VCaP (cell line): ENCODE results near the gene INHBE.
A peak's percentile ranks its signal among the peaks of the same experiment; 100 is the strongest.

Experiments
- H3K27ac ChIP-seq: fragments of 450-650 bp; 2 replicates; pipeline ENCODE4 v1.5.1; 2017
- TF ChIP-seq, protein P1 (sequence below): fragments of 450-650 bp; conservative IDR thresholded peaks from 2 replicates; pipeline ENCODE4 v1.5.1; 2017; ENCODE audit warnings: mild to moderate bottlenecking, moderate library complexity

The INHBE gene

DNA sequence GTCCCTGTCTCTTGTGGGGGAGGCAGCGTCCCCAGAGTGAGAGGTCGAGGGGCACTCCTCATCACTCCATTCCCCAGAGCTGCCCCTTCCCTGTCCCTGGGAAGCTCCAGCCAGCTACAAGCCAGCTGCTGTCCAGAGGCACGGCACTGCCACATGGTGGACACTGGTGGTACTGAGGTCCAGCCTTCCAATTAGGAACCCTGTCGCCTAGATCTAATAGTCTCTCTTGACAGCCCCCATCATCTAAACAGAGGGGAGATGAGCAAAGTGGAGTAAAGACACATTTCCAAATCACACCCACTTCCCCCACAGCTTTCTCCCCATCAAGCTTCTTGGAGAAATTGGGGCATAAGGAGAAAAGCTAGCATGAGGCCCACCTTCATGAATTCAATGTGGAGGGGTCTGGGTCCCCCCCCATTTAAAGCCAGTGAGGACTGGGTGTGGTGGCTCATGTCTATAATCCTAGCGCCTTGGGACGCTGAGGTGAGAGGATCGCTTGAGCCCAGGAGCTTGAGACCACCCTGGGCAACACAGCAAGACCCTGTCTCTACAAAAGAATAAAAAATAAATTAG, 2.1 kb upstream of the INHBE start:
- no peak overlapping the region for H3K27ac ChIP-seq

DNA sequence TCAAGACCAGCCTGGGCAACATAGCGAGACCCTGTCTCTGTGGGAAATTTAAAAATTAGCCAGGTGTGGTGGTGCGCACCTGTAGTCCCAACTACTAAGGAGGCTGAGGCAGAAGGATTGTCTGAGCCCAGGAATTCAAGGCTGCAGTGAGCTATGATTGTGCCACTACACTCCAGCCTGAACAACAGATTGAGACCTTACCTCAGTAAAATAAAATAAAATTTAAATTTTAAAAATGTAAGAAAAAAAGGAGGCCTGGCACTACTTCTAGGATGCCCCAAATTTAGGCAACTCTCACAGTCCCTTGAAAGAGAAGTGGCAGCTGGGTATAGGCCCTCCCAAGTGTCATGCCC, 918 bp upstream of the INHBE start:
- H3K27ac ChIP-seq: no peak overlapping the region
- TF ChIP-seq, protein P1, sequence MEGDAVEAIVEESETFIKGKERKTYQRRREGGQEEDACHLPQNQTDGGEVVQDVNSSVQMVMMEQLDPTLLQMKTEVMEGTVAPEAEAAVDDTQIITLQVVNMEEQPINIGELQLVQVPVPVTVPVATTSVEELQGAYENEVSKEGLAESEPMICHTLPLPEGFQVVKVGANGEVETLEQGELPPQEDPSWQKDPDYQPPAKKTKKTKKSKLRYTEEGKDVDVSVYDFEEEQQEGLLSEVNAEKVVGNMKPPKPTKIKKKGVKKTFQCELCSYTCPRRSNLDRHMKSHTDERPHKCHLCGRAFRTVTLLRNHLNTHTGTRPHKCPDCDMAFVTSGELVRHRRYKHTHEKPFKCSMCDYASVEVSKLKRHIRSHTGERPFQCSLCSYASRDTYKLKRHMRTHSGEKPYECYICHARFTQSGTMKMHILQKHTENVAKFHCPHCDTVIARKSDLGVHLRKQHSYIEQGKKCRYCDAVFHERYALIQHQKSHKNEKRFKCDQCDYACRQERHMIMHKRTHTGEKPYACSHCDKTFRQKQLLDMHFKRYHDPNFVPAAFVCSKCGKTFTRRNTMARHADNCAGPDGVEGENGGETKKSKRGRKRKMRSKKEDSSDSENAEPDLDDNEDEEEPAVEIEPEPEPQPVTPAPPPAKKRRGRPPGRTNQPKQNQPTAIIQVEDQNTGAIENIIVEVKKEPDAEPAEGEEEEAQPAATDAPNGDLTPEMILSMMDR: no peak

More for the DNA sequence above, 2.1 kb upstream of the INHBE start:
- TF ChIP-seq, protein P1: peak; percentile 97

DNA sequence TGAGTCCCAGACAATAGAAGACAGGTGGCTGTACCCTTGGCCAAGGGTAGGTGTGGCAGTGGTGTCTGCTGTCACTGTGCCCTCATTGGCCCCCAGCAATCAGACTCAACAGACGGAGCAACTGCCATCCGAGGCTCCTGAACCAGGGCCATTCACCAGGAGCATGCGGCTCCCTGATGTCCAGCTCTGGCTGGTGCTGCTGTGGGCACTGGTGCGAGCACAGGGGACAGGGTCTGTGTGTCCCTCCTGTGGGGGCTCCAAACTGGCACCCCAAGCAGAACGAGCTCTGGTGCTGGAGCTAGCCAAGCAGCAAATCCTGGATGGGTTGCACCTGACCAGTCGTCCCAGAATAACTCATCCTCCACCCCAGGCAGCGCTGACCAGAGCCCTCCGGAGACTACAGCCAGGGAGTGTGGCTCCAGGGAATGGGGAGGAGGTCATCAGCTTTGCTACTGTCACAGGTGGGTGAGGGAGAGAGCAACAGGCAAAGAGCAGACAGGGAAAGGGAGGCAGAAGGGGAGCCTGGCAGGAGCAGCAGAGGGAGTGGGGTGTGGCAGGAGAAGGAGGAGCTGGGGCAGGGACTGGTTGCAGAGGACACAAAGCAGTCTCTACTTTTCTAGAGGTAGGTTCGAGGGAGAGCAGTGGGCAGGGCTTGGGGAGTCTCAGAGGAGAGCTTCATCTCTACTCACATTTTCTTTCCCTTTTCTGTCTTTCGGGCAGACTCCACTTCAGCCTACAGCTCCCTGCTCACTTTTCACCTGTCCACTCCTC, 452 bp downstream of the INHBE start:
- TF ChIP-seq, protein P1: no peak
- no peak overlapping the region for H3K27ac ChIP-seq

DNA sequence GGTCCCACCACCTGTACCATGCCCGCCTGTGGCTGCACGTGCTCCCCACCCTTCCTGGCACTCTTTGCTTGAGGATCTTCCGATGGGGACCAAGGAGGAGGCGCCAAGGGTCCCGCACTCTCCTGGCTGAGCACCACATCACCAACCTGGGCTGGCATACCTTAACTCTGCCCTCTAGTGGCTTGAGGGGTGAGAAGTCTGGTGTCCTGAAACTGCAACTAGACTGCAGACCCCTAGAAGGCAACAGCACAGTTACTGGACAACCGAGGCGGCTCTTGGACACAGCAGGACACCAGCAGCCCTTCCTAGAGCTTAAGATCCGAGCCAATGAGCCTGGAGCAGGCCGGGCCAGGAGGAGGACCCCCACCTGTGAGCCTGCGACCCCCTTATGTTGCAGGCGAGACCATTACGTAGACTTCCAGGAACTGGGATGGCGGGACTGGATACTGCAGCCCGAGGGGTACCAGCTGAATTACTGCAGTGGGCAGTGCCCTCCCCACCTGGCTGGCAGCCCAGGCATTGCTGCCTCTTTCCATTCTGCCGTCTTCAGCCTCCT, 1.1 kb downstream of the INHBE start:
- no peak overlapping the region for H3K27ac ChIP-seq
- TF ChIP-seq, protein P1: peak; percentile 93

DNA sequence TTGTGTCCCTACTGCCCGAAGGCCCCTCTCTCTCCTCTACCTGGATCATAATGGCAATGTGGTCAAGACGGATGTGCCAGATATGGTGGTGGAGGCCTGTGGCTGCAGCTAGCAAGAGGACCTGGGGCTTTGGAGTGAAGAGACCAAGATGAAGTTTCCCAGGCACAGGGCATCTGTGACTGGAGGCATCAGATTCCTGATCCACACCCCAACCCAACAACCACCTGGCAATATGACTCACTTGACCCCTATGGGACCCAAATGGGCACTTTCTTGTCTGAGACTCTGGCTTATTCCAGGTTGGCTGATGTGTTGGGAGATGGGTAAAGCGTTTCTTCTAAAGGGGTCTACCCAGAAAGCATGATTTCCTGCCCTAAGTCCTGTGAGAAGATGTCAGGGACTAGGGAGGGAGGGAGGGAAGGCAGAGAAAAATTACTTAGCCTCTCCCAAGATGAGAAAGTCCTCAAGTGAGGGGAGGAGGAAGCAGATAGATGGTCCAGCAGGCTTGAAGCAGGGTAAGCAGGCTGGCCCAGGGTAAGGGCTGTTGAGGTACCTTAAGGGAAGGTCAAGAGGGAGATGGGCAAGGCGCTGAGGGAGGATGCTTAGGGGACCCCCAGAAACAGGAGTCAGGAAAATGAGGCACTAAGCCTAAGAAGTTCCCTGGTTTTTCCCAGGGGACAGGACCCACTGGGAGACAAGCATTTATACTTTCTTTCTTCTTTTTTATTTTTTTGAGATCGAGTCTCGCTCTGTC, 1.8 kb downstream of the INHBE start:
- no peak overlapping the region for H3K27ac ChIP-seq

DNA sequence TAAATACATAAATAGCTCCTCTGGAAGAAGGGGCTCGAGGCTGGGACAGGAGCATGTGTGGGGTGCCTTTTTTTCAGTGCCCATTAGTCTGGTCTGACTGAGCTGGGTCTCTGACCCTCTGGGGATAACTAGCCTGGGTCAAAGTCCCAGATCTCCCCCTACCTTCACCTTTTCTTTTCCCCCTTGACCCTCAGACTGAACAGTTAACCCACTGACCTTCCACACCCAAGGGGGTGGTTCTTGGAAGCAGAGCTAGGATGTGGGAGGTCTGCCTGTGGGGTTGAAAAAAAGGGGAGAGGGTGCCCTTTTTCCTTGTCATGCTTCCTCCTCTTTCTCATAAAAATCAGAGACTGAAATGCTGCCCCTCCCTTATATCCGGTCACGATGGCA, 3.6 kb downstream of the INHBE start:
- TF ChIP-seq, protein P1: no peak
- peak overlapping the region; percentile 75 for H3K27ac ChIP-seq

More for the DNA sequence above, 1.8 kb downstream of the INHBE start:
- TF ChIP-seq, protein P1: no peak
